ENCODE measurements around the gene POLR2A. TPM values are rescaled to one million over a fixed set of nuclear protein-coding genes. Genes with fewer than 3 reads are reported as not detected.

Gene POLR2A
- total and polyA plus RNA-seq, 2 of the 13 experiments (the other 11 are each of a cell fraction or from before 2014, with no cell fraction given), result 17.8 to 18.3 TPM

- H3K27ac ChIP-seq (ENCODE audit: extremely low read length, insufficient read depth, low read length), result no peak overlapping the region
- intact Hi-C loops (cut with micrococcal nuclease; ENCODE audit: unreplicated experiment), result no loop called here
- no peak; the same call in 1 of the 3 replicates for ATAC-seq
- 99% methylated on average over 12 of the region's 14 CpGs for WGBS (ENCODE audit: low lambda C conversion rate)
- ChIA-PET CTCF (ENCODE audit: low intra/inter-chr PET ratio, low total read pairs) (no interaction called here), POLR2A (no interaction called here)
- peaks cover 0 to 2% of the 10 kb centered on the region in 2 experiments; a peak in 3 of 5 replicates for H3K36me3 ChIP-seq (replicated peaks in 1 of 2; ENCODE audit: control insufficient read depth in 1 of 2, insufficient read depth in 2 of 2, low read length in 2 of 2)
- peaks cover 5% of the 10 kb centered on the region; the same call in 1 of the 2 replicates for H4K20me1 ChIP-seq (ENCODE audit: insufficient read depth, low read length)
- H3K4me1 ChIP-seq (ENCODE audit: insufficient read depth, low read length), result peaks cover 8% of the 10 kb centered on the region; the same call in 1 of the 2 replicates
- no peak for DNase-seq (ENCODE audit: low spot score)
- no peaks in the 10 kb centered on the region for H3K79me2 ChIP-seq (ENCODE audit: insufficient read depth, low read length)
- TF ChIP-seq ISX (CRISPR knock-in tag; conservative IDR thresholded peaks at IDR 0.05), result no peak
- TF ChIP-seq EP300 (IDR thresholded peaks at IDR 0.05; ENCODE audit: low read depth in 2 of 2, low read length in 2 of 2), result no peak
- TF ChIP-seq EP300 (CRISPR knock-in tag; IDR thresholded peaks at IDR 0.05; ENCODE audit: borderline replicate concordance), result no peak
- H3K9me3 ChIP-seq (ENCODE audit: low read length), result no peaks in the 10 kb centered on the region
- in situ Hi-C loops (cut with HindIII; ENCODE audit: extremely low pct_ligation_motif_present, low pct_unique_long_range_greater_than_20kb), result no loop called here
- no TSS peak for BruUV-seq (replicated peaks)
- no peak overlapping the region for H3K4me2 ChIP-seq (ENCODE audit: low read depth, low read length)
- H3K4me3 ChIP-seq (replicated peaks in 1 of 3; ENCODE audit: insufficient read depth in 1 of 3, low read depth in 2 of 3, low read length in 3 of 3), result no peak overlapping the region
- H2AFZ ChIP-seq (ENCODE audit: low read length), result no peak overlapping the region
- FAIRE-seq, result no peak
- H3K9ac ChIP-seq (ENCODE audit: insufficient read depth, low read depth, low read length), result no peak overlapping the region
- H3K27me3 ChIP-seq (ENCODE audit: control insufficient read depth in 1 of 2, insufficient read depth in 2 of 2, low read length in 2 of 2), result no peaks in the 10 kb centered on the region
These were observed 20.8 kb upstream of the POLR2A start for GRCh38 chr17:7463372-7463846.

GRCh38 chr17:7464081-7464480 lies 20.1 kb upstream of the POLR2A start:
- no peak overlapping the region for H3K27ac ChIP-seq (ENCODE audit: extremely low read length, insufficient read depth, low read length)
- H2AFZ ChIP-seq (ENCODE audit: low read length), result no peak overlapping the region
- H3K4me1 ChIP-seq (ENCODE audit: insufficient read depth, low read length), result peaks cover 14% of the 10 kb centered on the region; the same call in 1 of the 2 replicates
- no peak overlapping the region for H3K9ac ChIP-seq (ENCODE audit: insufficient read depth, low read depth, low read length)
- WGBS (ENCODE audit: low lambda C conversion rate), result 89% methylated on average over 7 of the region's 9 CpGs
- no peaks in the 10 kb centered on the region for H3K79me2 ChIP-seq (ENCODE audit: insufficient read depth, low read length)
- BruUV-seq (replicated peaks), result no TSS peak
- POLR2A ChIA-PET, result no interaction called here
- peaks cover 8% of the 10 kb centered on the region; the same call in 1 of the 2 replicates for H4K20me1 ChIP-seq (ENCODE audit: insufficient read depth, low read length)
- TF ChIP-seq RFXANK (CRISPR knock-in tag; IDR thresholded peaks at IDR 0.05) (no peak), SETDB1 (CRISPR knock-in tag; IDR thresholded peaks at IDR 0.05; ENCODE audit: borderline replicate concordance) (no peak), ZNF350 (CRISPR knock-in tag; IDR thresholded peaks at IDR 0.05; ENCODE audit: borderline replicate concordance, low read depth) (no peak), IRF1 (CRISPR knock-in tag; IDR thresholded peaks at IDR 0.05; ENCODE audit: low read depth) (no peak), RARA (CRISPR knock-in tag; IDR thresholded peaks at IDR 0.05) (no peak)
- TF ChIP-seq, protein P1, sequence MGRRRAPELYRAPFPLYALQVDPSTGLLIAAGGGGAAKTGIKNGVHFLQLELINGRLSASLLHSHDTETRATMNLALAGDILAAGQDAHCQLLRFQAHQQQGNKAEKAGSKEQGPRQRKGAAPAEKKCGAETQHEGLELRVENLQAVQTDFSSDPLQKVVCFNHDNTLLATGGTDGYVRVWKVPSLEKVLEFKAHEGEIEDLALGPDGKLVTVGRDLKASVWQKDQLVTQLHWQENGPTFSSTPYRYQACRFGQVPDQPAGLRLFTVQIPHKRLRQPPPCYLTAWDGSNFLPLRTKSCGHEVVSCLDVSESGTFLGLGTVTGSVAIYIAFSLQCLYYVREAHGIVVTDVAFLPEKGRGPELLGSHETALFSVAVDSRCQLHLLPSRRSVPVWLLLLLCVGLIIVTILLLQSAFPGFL (CRISPR knock-in tag; IDR thresholded peaks at IDR 0.05), result no peak
- peaks cover 0 to 2% of the 10 kb centered on the region in 2 experiments; a peak in 3 of 5 replicates for H3K36me3 ChIP-seq (replicated peaks in 1 of 2; ENCODE audit: control insufficient read depth in 1 of 2, insufficient read depth in 2 of 2, low read length in 2 of 2)
- H3K4me3 ChIP-seq (replicated peaks in 1 of 3; ENCODE audit: insufficient read depth in 1 of 3, low read depth in 2 of 3, low read length in 3 of 3), result no peak overlapping the region
- H3K9me3 ChIP-seq (ENCODE audit: low read length), result no peaks in the 10 kb centered on the region
- FAIRE-seq (no peak), ATAC-seq (no peak), DNase-seq (ENCODE audit: low spot score) (no peak)
- intact Hi-C loops (cut with micrococcal nuclease; ENCODE audit: unreplicated experiment) (no loop called here), in situ Hi-C loops (cut with HindIII; ENCODE audit: extremely low pct_ligation_motif_present, low pct_unique_long_range_greater_than_20kb) (no loop called here)
- no peaks in the 10 kb centered on the region for H3K27me3 ChIP-seq (ENCODE audit: control insufficient read depth in 1 of 2, insufficient read depth in 2 of 2, low read length in 2 of 2)
- no peak overlapping the region for H3K4me2 ChIP-seq (ENCODE audit: low read depth, low read length)
- CTCF ChIA-PET (ENCODE audit: low intra/inter-chr PET ratio, low total read pairs), result no interaction called here

All from HepG2 (cell line).